Measurements from ENCODE around the gene DCP1A. TPM values are rescaled to one million over a fixed set of nuclear protein-coding genes. Genes with fewer than 3 reads are reported as not detected.

DCP1A gene
- total RNA-seq, 2 experiments from 2014 or later, result 29.9 to 32.0 TPM

GRCh38 chr3:53288214-53288613 lies 59.1 kb downstream of the DCP1A start:
- H3K27ac Mint-ChIP-seq, result no peak overlapping the region
- POLR2A ChIA-PET, result no interaction called here
- peaks cover 11% of the 10 kb centered on the region for H3K4me1 Mint-ChIP-seq (ENCODE audit: low read depth)
- no peaks in the 10 kb centered on the region for H3K9me3 Mint-ChIP-seq
- no peak for DNase-seq
- H3K27me3 Mint-ChIP-seq, result no peaks in the 10 kb centered on the region
- ATAC-seq, result no peak
- intact Hi-C loops (cut with micrococcal nuclease), result no loop called here
- H3K36me3 Mint-ChIP-seq (ENCODE audit: low read depth), result peaks cover 9% of the 10 kb centered on the region
- no peak overlapping the region for H3K4me3 Mint-ChIP-seq
- CTCF ChIA-PET, result interaction anchor here (0.8 to 1.4 kb wide), 6 partner anchors 10 to 174 kb away, joined by 3 to 5 read pairs (median 4); no protein-coding TSS in a partner anchor
- TF ChIP-seq CTCF (IDR thresholded peaks at IDR 0.05), result no peak

DNA sequence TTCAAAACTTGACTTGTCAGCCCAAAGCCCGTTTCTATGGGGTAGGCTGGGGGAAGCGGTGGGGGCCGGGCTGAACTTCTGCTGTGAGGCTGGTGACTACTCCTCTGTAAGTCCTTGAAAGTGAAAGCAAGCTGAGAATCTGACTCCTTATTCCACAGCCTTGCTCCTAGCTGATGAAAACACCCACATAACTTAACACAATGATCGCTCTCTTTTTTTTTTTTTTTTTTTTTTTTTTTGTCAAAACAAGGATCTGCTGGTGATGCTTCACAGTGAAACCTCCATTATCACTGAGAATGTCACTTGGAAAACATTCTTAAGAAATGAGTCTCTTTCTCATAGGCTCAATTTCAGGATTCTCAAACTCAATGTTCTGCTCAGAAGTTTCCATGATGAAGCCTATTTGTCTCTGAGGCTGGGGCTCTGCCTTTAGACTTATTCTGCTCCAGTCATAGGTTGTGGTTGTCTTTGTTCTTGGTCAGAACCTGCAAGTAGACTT lies 60.2 kb downstream of the DCP1A start:
- peak; percentile 85 for ATAC-seq
- peaks cover 6% of the 10 kb centered on the region for H3K36me3 Mint-ChIP-seq (ENCODE audit: low read depth)
- DNase-seq, result peak; percentile 33
- no peak overlapping the region for H3K4me3 Mint-ChIP-seq
- CTCF ChIA-PET, result interaction anchor here (0.8 to 1.4 kb wide), 7 partner anchors 9 to 173 kb away, joined by 3 to 5 read pairs (median 4); no protein-coding TSS in a partner anchor
- no peak for TF ChIP-seq CTCF (IDR thresholded peaks at IDR 0.05)
- H3K9me3 Mint-ChIP-seq, result no peaks in the 10 kb centered on the region
- H3K4me1 Mint-ChIP-seq (ENCODE audit: low read depth), result peaks cover 11% of the 10 kb centered on the region
- no peaks in the 10 kb centered on the region for H3K27me3 Mint-ChIP-seq
- peak overlapping the region; percentile 76 for H3K27ac Mint-ChIP-seq
- intact Hi-C loops (cut with micrococcal nuclease), result no loop called here
- POLR2A ChIA-PET, result interaction anchor here (1.3 kb wide), 1 partner anchor 26 kb away, joined by 3 read pairs; no protein-coding TSS in a partner anchor

DNA sequence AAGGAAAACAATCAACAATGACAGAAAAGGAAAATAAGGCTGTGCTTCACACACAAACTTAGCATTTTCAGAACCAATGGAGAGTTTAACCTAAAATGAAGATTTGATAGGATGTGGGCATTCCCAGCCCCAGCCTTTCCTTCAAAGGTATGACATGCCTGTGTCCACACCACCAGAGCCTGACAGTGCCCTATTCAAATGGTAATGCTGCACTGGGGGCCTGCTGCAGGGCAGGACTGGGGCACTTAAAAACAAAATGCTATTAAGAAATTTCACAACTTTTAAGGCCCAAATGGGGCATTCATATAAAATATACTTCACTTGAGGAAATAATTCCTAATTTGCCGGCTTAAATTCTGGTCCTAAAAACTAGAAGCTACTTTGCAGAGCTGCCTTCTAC lies 60.6 kb downstream of the DCP1A start:
- H3K9me3 Mint-ChIP-seq, result no peaks in the 10 kb centered on the region
- H3K27me3 Mint-ChIP-seq, result no peaks in the 10 kb centered on the region
- CTCF ChIA-PET, result interaction anchor here (1.1 to 1.5 kb wide), 3 partner anchors 8 to 12 kb away, joined by 3 to 9 read pairs (median 5); no protein-coding TSS in a partner anchor
- H3K4me3 Mint-ChIP-seq, result no peak overlapping the region
- intact Hi-C loops (cut with micrococcal nuclease), result no loop called here
- DNase-seq, result no peak
- no peak for TF ChIP-seq CTCF (IDR thresholded peaks at IDR 0.05)
- H3K4me1 Mint-ChIP-seq (ENCODE audit: low read depth), result peaks cover 11% of the 10 kb centered on the region
- H3K36me3 Mint-ChIP-seq (ENCODE audit: low read depth), result peaks cover 6% of the 10 kb centered on the region
- POLR2A ChIA-PET, result interaction anchor here (1.3 kb wide), 1 partner anchor 25 kb away, joined by 3 read pairs; no protein-coding TSS in a partner anchor
- ATAC-seq, result no peak
- H3K27ac Mint-ChIP-seq, result peak overlapping the region; percentile 76

- ChIA-PET POLR2A (no interaction called here), CTCF (no interaction called here)
- Mint-ChIP-seq H3K4me1 (ENCODE audit: low read depth) (peaks cover 7% of the 10 kb centered on the region), H3K4me3 (no peak overlapping the region), H3K27ac (no peak overlapping the region), H3K9me3 (no peaks in the 10 kb centered on the region), H3K27me3 (no peaks in the 10 kb centered on the region), H3K36me3 (ENCODE audit: low read depth) (peaks cover 4% of the 10 kb centered on the region)
- DNase-seq (no peak), ATAC-seq (no peak)
- intact Hi-C loops (cut with micrococcal nuclease), result no loop called here
- no peak for TF ChIP-seq CTCF (IDR thresholded peaks at IDR 0.05)
These were observed 64.8 kb downstream of the DCP1A start for GRCh38 chr3:53282581-53282980.

DNA sequence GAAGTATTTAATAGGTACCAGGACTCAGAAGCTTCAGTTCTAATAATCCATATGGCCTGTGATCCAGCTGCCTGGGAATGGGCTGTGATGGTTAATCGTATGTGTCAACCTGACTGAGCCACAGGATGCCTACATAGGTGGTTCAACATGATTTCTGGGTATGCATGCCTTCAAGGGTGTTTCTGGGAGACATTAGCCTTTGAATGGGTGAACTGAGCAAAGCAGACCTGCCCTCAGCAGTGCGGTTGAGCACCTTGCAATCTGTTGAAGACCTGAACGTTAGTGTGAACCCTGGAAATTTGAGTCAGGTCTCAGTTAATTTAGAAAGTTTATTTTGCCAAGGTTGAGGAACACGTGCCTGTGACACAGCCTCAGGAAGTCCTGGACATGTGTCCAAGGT lies 68.7 kb downstream of the DCP1A start:
- H3K4me3 Mint-ChIP-seq, result no peak overlapping the region
- no peaks in the 10 kb centered on the region for H3K36me3 Mint-ChIP-seq (ENCODE audit: low read depth)
- no peak for TF ChIP-seq CTCF (IDR thresholded peaks at IDR 0.05)
- intact Hi-C loops (cut with micrococcal nuclease), result no loop called here
- no peak overlapping the region for H3K27ac Mint-ChIP-seq
- H3K27me3 Mint-ChIP-seq, result no peaks in the 10 kb centered on the region
- no peaks in the 10 kb centered on the region for H3K9me3 Mint-ChIP-seq
- DNase-seq (no peak), ATAC-seq (no peak)
- ChIA-PET CTCF (interaction anchor here (1.0 to 1.4 kb wide), 2 partner anchors 9 to 58 kb away, joined by 3 to 4 read pairs; no protein-coding TSS in a partner anchor), POLR2A (interaction anchor here (1.0 kb wide), 1 partner anchor 13 kb away, joined by 3 read pairs; no protein-coding TSS in a partner anchor)
- peaks cover 7% of the 10 kb centered on the region for H3K4me1 Mint-ChIP-seq (ENCODE audit: low read depth)
